GM19099 (cell line): ENCODE results near the gene SLC35F1.

Experiments used
- POLR2A ChIP-seq: IDR thresholded peaks from 3 replicates; pipeline ENCODE4 v1.6.1; 2011; ENCODE audit warnings: low read depth; ENCODE audit not compliant: insufficient read length; ENCODE audit errors: extremely low read depth

SLC35F1 gene

DNA sequence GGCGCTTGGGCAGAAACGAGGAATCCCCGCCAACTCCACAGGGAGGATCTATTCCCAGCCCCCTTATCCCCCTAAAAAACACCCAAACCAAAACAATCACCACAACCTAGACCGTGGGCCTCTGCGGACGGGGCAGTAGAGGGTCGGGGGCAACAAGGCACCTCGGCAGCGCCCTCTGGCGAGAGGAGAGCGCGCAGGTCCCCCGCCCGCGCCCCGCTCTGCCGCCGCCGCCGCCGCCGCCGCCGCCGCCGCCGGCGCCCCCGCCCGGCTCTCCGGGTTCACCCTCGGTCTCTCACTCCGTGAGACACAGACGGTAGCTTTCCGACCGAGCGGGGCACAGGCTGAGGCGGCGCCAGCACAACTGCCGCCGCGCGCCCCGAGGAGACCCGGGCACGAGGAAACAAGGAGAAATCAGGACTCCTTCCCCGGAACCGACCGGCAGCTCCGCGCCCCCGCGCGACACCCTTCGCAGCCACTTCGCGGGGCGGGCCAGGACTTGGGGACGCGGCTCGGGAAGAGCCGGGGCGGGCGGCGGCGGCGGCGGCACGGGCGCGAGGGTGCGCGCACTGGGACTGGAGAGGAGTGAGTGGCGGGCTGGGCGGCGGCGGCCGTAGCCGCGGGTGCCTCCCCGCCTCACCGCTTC is at the start of gene SLC35F1:
SLC35F1 (plus strand) TSS at position 307 of the 643 bp plus-strand sequence.
- TF ChIP-seq POLR2A: no peak

DNA sequence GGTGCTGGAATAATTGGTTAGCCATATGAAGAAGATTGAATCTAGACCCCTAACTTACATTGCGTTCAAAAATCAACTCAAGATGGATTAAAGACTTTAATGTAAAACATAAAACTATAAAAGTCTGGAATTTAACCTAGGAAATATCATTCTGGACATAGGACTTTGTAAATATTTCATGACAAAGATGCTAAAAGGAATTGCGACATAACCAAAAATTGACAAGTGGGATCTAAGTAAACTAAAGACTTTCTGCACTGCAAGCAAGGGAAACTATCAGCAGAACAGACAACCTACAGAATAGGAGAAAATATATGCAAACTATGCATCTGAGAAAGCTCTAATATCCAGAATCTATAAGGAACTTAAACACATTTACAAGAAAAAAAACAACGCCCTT is 45.5 kb upstream of the SLC35F1 start:
- no peak for TF ChIP-seq POLR2A

DNA sequence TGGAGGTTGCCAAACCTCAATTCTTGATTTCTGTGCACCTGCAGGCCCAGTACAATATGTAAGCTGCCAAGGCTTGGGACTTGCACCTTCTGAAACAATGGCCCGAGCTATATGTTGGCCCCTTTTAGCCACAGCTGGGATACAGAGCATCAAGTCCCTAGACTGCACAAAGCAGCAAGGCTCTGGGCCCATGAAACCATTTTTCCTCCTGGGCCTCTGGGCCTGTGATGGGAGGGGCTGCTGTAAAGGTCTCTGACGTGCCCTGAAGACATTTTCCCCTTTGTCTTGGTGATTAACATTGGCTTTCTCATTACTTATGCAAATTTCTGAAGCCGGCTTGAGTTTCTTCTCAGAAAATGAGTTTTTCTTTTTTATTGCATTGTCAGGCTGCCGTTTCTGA is 40.5 kb upstream of the SLC35F1 start:
- no peak for TF ChIP-seq POLR2A

DNA sequence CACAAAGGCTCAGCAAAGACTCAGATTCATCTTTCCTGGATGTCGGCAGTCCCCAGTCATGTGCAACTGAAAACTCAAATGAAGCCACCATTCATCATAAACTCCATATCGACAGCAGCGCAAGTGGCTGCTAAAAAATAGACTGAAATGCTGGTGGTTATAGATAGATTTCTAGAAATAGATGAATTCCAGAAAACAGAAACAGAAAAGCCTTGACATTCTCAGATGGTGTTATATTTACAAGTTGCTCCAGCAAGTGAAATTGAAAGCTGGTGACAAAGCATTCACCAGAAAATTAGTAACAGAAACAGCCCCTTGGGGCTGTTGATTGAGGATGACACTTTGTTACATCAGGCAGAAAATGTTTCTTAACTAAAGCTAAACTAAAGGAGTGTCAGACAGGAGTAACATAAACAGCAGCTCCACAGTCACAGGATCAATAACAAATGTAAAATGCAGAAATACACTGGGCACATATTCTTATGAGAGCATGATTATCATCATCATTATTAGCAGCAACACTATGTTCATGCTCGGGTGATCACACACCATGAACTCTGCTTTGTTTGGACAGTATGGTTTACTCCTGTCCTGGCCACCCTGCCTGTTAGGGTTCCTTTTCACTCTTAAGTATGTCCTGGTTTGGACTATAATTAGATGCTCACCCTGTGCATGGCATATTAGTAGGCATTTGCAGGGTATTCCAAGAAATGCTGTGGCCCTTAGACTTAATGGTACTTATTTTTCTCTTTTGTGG is 36.4 kb upstream of the SLC35F1 start:
- no peak for TF ChIP-seq POLR2A

DNA sequence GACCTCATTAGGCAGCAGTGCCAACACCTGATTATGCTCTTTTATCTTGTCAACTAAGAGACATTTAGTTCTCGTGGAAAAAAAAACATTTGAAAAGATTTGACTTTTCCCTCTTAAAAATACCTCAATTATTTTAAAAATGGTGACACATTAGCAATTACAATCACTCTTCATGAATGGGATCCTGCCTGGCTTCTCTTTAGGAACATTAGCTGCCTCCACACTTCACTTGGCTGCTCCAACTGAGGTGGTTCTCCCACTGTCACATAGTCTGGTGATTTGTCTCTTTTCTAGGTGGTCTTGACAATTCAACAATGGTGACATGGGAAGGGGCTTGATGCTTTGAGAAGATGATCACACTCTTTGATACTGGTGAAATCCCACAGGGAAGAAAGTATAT is 26.2 kb upstream of the SLC35F1 start:
- TF ChIP-seq POLR2A: no peak

DNA sequence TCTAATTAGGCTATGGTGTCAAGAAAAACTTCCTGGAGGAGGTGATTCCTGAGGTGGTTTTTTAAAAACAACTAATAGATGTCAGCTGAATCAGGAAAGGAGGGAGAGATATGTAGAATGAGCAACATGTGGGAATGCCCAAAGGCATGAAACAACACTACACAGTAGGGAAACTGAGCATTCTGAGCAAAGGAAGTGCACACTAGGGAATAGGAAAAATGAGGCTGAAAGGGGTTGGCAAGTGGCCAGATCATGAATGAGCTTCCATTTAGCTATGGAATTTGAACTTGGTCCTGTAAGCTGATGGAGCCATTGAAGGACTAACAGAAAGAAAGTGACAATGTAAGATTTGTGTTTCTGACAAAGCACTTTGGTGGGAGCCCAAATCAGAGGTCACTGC is 16.9 kb upstream of the SLC35F1 start:
- TF ChIP-seq POLR2A: no peak

DNA sequence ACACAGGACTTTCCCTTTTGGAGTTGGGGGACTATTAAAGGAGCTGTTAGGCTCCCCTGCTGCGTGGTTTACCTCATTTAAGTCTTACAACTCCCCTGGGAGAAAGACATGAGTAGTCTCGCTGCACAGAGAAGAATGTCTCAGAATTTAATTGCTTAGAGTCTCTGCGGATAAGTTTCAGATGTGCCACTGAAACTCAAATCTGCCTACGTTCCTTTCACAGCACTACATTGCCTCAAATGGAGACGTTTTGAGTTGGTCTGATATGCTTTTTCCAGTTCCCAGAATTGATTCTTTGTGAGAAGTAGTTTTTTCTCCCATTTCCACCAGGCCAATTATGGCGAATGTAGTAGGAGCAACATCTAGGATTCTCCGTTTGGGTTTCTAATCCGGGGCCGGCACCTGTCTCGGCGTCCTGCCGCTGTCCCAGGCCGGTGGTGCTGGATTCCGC is 532 bp upstream of the SLC35F1 start:
- TF ChIP-seq POLR2A: no peak

DNA sequence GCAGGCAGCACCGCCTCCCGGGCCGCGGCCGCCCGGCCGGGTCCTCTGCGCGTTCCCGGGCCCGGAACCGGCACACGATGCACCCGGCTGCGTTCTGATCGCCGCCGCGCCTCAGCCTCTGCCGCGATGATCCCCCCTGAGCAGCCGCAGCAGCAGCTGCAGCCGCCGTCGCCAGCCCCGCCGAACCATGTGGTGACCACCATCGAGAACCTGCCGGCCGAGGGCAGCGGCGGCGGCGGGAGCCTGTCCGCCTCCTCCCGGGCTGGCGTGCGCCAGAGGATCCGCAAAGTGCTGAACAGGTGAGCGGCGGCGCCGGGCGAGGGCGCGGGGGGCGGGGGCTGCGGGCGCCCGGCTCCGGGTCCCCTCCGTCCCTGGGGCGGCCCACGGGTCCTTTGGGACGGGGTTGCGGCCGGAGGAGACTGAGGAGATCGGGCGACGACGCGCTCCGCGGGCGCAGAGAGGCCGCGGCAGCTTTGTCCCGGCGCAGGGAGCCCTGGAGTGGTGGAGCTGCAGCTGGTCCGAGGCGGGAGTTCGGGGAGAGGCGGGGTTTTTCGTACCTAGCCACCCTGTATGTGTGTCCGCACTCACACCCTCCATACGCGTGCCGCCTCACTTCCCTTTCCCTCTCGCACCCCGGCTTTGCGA is 659 bp downstream of the SLC35F1 start:
- no peak for TF ChIP-seq POLR2A

DNA sequence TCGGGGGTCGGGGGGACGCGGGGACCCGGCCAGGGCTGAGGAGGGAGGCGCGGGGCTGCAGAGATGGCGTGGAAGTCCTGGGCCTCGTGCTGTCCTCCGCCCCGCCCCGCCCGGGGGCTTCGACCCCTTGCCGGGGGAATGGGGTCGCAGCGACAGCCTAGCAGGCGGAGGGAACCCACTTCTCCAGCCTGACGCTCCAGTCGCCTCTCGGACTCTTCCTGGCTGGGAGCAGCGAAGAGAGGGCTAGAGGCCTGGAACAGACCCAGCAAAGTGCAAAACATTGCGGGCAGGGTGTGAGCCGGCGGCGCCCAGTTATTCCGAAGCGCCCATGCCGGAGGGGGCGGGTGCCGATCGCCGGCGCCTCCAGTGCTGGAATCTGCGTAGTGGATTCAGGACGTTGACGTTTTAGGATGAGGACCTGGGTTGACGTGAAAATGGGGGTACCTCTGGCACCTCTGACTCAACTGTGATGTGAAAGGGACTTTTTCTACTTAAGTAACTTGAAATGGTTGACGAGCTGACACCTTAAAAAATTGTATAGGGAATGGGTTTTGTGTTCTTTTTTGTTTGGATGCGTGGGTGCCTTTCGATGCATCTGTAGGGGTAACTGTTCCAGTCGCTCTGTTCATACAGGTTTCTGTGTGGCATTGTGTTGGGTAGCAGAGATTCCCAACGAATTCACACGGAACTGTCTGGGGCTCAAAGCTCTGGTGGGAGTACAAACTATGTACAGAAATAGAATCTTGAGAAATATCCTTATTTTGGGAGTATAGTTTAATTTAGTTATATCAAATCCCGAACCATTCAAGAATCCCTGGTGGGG is 1.4 kb downstream of the SLC35F1 start:
- no peak for TF ChIP-seq POLR2A

DNA sequence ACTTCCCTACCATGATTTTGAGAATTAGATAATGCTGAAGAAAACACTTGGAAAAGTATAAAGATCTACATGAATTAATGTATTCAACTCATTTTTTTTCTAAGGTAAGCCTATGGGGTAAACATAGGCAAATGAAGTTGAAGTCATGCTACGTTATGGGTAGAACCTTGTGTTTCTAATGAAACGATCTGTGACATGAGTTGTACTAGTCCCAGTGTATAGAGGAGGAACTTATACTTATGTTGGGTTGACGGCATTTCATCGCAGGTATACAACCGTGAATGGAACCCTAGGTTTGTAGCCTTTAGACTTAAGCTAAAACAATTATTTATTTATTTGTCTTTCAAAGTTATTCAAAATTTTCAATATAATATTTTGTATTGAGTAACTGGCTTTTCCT is 2.6 kb downstream of the SLC35F1 start:
- TF ChIP-seq POLR2A: no peak

DNA sequence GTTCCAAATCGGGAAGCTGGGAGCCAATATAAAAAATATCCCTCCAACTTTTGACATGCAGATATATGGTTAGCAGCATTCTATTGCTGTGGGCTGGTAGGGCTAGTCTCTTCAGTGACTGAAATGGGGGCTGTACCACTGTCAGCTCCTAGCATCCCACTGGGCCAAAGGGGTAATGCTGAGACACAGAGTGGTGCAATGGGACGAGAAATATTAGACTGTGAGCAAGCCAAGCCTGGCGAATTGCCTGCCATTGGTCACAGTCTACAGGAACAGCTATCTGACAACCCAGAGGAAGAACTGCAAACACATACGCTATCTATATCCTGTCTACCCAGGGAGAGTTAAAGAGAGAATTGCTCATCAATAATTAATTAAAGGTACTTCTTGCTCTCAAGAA is 3.5 kb downstream of the SLC35F1 start:
- TF ChIP-seq POLR2A: no peak

DNA sequence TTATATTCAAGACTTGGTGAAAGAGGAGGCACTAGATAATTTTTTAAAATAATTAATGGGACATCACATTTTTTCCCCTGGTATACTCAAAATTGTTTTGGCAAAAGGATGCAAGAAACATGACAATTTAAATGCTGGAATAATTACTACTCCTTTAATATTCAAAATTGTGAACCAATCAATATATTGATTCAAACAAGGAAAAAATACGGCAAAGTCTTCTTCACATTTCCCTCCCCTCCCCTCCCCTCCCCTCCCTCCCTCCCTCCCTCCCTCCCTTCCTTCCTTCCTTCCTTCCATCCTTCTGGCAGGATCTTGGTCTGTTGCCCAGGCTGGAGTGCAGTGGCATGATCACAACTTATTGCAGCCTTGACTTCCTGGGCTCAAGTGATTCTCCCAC is 4.1 kb downstream of the SLC35F1 start:
- TF ChIP-seq POLR2A: no peak

DNA sequence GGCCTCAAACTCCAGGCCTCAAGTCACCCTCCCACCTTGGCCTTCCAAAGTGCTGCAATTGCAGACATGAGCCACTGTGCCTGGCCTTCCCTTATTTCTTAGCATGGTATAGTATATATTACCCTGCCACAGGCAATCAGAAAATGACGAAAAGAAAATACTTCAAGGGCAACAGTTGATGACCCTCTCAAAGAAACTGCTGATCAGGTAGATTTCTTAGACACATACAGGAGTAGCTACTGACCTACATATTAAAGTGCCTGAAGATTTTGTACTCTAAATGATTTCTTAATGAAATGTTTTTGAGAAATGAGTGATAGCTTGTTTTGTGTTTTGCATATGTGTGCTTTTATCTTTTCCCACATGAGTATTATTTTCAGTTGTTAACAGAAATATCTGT is 4.6 kb downstream of the SLC35F1 start:
- no peak for TF ChIP-seq POLR2A

DNA sequence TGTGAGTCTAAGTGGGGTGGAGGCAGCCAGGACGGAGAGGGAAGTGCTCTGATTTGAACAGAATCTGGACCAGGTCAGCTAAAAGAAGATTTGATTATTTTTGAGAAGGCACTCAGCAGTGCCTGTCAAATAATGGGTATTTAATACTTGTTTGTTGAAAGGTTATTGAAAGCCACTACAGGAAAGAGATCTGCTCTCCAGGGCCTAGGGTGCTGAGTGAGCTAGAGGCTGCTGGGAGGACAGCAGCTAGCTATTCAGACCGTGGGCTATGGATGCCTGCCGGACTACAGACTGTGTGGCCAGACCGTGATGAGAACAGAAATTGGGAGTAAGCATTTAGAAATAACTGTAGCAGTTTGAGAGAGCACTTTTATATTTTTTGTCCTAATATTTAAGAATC is 8.8 kb downstream of the SLC35F1 start:
- no peak for TF ChIP-seq POLR2A

DNA sequence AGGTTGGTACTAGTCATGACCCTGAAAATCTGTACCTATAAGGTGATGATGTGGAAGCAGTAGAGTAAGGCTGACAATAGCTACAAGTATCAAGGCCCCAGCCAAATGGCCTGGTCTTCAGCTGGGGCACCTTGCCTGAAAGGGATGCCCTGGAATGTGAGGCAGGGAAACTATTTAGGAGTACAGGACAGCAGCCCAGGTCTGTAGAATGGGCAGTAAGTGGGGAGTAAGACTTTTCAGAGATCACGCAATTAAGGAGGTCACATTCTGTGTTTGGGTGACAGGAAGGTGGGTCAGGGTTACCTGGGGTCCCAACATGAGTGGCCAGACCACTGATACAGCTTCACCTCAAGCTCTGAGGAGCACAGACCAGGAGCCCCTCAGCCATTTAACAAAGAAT is 9.4 kb downstream of the SLC35F1 start:
- TF ChIP-seq POLR2A: no peak

DNA sequence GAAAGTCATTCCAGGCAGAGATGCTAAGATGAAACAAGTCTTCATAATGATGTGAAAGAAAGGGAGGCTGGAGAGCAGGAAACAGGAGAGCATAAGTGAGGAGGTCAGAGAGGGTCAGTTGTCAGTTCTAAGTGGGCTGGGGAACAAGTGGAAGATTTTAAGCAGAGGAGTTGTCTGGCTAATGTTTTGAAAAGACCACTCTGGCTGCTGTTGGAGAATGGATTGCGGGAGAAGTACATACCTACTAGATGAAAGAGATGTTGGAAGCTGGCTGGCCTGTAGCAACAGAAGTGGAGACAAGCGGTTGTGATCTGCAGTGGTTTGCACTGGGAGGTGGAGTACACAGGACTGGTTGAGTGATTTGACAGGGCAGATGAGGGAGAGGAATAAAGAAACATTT is 10.1 kb downstream of the SLC35F1 start:
- no peak for TF ChIP-seq POLR2A

DNA sequence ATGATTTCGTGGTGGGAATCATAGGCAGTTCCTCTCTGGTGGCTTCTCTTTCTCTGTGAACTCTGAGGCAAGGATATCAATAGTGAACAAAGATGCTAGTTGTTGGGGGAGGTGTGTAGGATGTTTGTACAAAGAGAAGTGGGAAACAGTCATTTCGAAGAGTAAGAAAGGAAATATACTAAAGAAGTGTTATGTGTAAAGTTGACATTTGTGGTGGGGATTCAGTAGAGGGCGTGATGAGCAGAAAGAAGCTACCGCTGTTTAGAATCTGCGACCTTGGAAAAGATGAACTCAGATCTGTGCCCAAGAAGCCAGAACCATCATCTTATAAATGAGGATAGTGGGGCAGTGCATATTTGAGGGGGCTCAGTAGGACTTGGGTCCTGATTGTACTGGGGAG is 11.4 kb downstream of the SLC35F1 start:
- no peak for TF ChIP-seq POLR2A
